Measurements from ENCODE around the gene SNTG2.

DNA sequence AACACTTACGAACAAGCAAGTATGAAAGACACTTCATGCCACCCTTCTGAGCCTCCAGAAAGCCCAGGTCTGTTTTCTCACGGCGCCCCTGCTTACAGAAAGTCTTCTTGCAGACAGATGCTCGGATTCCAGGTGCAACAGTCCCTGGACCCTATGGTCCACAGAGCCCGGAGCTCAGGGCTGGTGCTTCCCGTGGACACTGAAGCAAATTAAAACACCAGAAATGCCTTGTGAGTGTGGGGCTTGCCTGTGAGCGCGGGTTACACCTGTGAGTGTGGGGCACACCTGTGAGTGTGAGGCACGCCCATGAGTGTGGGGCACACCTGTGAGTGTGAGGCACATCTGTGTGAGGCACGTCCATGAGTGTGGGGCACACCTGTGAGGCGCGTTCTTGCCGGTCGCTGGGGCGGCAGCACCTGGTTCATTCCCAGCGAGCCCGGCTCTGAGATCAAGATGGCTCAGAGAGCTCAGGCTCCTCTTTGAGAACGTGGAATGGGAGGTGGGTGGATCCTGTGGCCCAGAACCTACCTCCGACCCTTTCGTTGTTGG lies 257.4 kb downstream of the SNTG2 start:
- TF ChIP-seq TAF1 (IDR thresholded peaks at IDR 0.05; ENCODE audit: borderline replicate concordance, low read depth, low read length) = no peak
- TF ChIP-seq POLR2A (IDR thresholded peaks at IDR 0.05; ENCODE audit: low read depth, low read length) = no peak
